Small intestine (tissue), 7 donors: ENCODE results near the gene LAMTOR5. TPM values are rescaled to one million over a fixed set of nuclear protein-coding genes. Genes with fewer than 3 reads are reported as not detected.

Experiments used
- DNase-seq, 2 donors: peaks; one replicate each; pipeline versions ENCODE4 v3.0.0 to v3.0.0-alpha.2; 2013
- FAIRE-seq: peaks from 2 replicates; lab custom pipeline; 2012; peaks lifted over from hg19 to GRCh38; lab: Jason Lieb, UNC
- H3K27ac ChIP-seq, 3 donors: one replicate each; pipeline ENCODE4 v1.5.1; 2013; ENCODE audit warnings: low read length in 2 of 3, mild to moderate bottlenecking in 2 of 3, control low read depth in 1 of 3, inconsistent platforms in 1 of 3, low read depth in 1 of 3, moderate library complexity in 1 of 3
- H3K27me3 ChIP-seq, 3 donors: one replicate each; pipeline ENCODE4 v1.6.1; 2013; ENCODE audit warnings: low read length in 3 of 3, inconsistent platforms in 1 of 3; ENCODE audit not compliant: control insufficient read depth in 3 of 3, insufficient read depth in 3 of 3
- H3K36me3 ChIP-seq, 3 donors: one replicate each; pipeline ENCODE4 v1.6.1; 2013; ENCODE audit warnings: low read length in 3 of 3, inconsistent platforms in 1 of 3, low read depth in 1 of 3, mild to moderate bottlenecking in 1 of 3, moderate library complexity in 1 of 3; ENCODE audit not compliant: control insufficient read depth in 3 of 3, insufficient read depth in 2 of 3
- H3K4me1 ChIP-seq, 3 donors: one replicate each; pipeline ENCODE4 v1.6.1; 2013; ENCODE audit warnings: low read length in 2 of 3, inconsistent platforms in 1 of 3, low read depth in 1 of 3, mild to moderate bottlenecking in 1 of 3, moderate library complexity in 1 of 3; ENCODE audit not compliant: control insufficient read depth in 3 of 3, insufficient read depth in 2 of 3
- H3K4me3 ChIP-seq, 3 donors: one replicate each; pipeline ENCODE4 v1.5.1; 2013; ENCODE audit warnings: low read length in 3 of 3, control low read depth in 1 of 3, inconsistent platforms in 1 of 3, low read depth in 1 of 3, mild to moderate bottlenecking in 1 of 3, moderate library complexity in 1 of 3
- H3K9me3 ChIP-seq, 2 donors: one replicate each; pipeline ENCODE4 v1.6.1; 2013; ENCODE audit warnings: low read depth in 1 of 2, low read length in 1 of 2; ENCODE audit not compliant: control insufficient read depth in 2 of 2, insufficient read depth in 1 of 2
- WGBS, 3 donors: extraction: QIAGEN DNeasy Blood & Tissue Kit; methylation state at CpG; one replicate each; pipeline ENCODE4 v1.1.7; 2013; 5-methylcytosine and 5-hydroxymethylcytosine counted together
- polyA plus RNA-seq, 4 donors: library from polyadenylated mRNA; stranded (reverse) in 3 of 4; unstranded in 1 of 4; fragments of 200-250 nt in 3 of 4; fragments of 120-200 nt in 1 of 4; gene quantifications; one replicate each; pipeline versions ENCODE4 v1.2.1 to v1.2.3, GENCODE V29; 2013
- donor health status: healthy with polysubstance abuse.
- donor health status: control.
- donor health status: control.
- donor health status: Bipolar disorder and iron deficiency.
- donor health status: healthy.

Gene LAMTOR5
- polyA plus RNA-seq, 4 donors = 138 to 345 (median 306) TPM

DNA sequence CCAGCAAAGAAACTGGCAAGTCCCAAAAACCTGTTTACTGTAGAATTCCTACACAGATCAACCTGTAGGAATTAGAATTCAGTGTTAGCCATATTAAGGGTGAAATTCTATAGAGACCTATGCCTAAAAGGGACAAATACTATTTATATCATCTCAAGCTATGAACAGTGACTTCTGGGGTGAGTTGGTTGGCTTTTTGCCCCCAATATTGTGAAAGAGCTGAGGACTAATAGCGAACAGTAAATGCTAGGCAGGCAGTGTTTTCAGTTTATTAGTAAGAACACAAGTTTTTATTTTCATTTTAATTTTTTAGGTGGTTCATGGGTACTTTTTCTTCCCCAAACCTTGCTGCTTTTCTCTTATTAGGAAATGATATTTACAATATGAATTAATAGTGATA lies 32.0 kb downstream of the LAMTOR5 start:
- H3K9me3 ChIP-seq = no peaks in the 10 kb centered on the region
- DNase-seq (no peak), FAIRE-seq (no peak)
- H3K36me3 ChIP-seq = peaks cover 5 to 31% (median 20%) of the 10 kb centered on the region in 3 donors
- no peaks in the 10 kb centered on the region for H3K4me1 ChIP-seq
- no peaks in the 10 kb centered on the region for H3K27me3 ChIP-seq
- H3K4me3 ChIP-seq = no peak overlapping the region
- H3K27ac ChIP-seq = no peak overlapping the region
- 87 to 97% (median 97%) methylated on average over 1 of the region's 1 CpG for WGBS, 3 donors

DNA sequence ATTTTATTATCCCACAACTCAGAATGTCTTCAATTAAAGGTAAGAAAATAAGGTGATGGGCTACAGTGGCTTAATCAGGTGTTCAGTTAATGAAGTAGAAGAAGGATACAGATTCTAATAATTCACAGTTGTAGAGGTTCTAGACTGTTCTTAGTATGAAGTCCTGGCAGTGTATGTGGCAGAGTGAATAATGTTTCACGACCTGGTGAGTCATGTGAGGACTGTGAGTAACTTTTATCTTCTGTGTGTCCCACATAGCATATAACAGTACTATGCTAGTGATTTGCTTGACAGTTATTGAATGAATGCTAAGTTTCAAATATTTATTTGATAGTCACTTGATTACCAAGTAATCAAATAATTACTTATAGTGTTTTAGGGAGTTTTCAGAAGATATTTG lies 36.7 kb downstream of the LAMTOR5 start:
- no peaks in the 10 kb centered on the region for H3K27me3 ChIP-seq
- H3K36me3 ChIP-seq = peaks cover 2 to 33% (median 9%) of the 10 kb centered on the region in 3 donors
- no peaks in the 10 kb centered on the region for H3K4me1 ChIP-seq
- 9 to 29% (median 17%) methylated on average over 1 of the region's 1 CpG for WGBS, 3 donors
- H3K4me3 ChIP-seq = no peak overlapping the region
- no peak overlapping the region for H3K27ac ChIP-seq
- peak in 1 of 2 donors; percentile 33 for DNase-seq
- FAIRE-seq = peak; percentile 33
- H3K9me3 ChIP-seq = no peaks in the 10 kb centered on the region

DNA sequence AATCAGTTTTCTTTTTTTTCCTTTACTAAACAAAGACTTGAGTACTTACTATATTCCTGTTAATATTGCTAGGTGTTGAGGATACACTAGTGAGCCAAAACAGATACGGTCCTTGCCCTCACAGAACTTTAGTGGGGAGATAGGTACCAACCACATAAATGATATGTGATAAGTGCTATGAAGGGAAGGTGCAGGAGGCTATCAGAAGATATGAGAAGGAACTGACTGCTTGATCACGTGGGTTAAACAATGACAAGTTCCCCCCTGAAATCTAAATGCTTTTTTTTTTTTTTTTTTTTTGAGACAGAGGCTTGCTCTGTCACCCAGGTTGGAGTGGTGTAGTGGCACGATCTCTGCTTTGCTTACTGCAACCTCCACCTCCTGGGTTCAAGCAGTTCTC lies 43.3 kb downstream of the LAMTOR5 start:
- Histone ChIP-seq H3K36me3 (peaks cover 2 to 31% (median 2%) of the 10 kb centered on the region in 3 donors), H3K9me3 (no peaks in the 10 kb centered on the region), H3K4me3 (no peak overlapping the region), H3K4me1 (no peaks in the 10 kb centered on the region), H3K27me3 (no peaks in the 10 kb centered on the region), H3K27ac (no peak overlapping the region)
- DNase-seq = no peak
- no peak for FAIRE-seq
- WGBS, 3 donors = 95 to 98% (median 98%) methylated on average over 3 of the region's 3 CpGs

DNA sequence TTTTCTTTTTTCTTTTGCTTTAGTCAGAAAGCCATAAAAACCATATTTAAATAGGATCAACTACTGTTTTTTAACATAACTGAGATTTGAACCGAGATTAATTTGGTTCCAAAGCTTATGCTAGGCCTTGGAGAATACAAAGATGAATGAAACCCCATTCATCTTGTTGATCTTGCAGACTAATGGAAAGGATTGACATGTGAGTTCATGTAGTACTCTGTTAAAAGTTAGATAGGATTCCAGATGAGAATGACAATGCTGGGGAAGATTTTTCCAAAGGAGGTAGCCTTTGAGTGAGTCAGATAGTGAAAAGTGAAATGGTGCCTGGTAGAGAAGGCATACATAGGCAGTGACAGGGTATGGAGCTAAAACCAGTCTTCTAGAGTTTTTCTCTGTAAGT lies 45.6 kb downstream of the LAMTOR5 start:
- H3K27ac ChIP-seq = no peak overlapping the region
- H3K4me3 ChIP-seq = no peak overlapping the region
- FAIRE-seq (no peak), DNase-seq (no peak)
- H3K27me3 ChIP-seq = no peaks in the 10 kb centered on the region
- H3K4me1 ChIP-seq = no peaks in the 10 kb centered on the region
- H3K9me3 ChIP-seq = no peaks in the 10 kb centered on the region
- WGBS, 3 donors = 95 to 96% (median 95%) methylated on average over 1 of the region's 1 CpG
- peaks cover 2 to 30% (median 2%) of the 10 kb centered on the region in 3 donors for H3K36me3 ChIP-seq

DNA sequence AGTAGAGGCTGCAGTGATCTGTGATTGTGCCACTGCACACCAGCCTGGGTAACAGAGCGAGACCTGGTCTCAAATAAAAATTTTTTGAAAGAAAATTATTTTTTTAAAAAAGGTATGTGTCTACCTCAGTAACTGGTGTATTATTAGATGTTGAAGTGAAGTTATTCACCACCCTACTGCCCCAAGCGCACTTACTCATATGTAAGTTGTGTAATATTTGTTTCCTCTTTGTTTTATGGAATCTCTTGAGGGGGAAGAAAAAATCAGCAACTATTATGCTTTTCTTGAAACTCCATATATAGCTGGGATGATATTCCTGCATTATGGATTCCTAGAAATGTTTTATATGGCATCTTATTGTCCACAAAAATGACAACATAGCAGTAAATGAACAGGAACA lies 47.1 kb downstream of the LAMTOR5 start:
- Histone ChIP-seq H3K4me3 (no peak overlapping the region), H3K27me3 (no peaks in the 10 kb centered on the region), H3K36me3 (peaks cover 2 to 25% (median 4%) of the 10 kb centered on the region in 3 donors), H3K4me1 (peaks cover 0 to 2% (median 0%) of the 10 kb centered on the region in 3 donors), H3K9me3 (no peaks in the 10 kb centered on the region), H3K27ac (no peak overlapping the region)
- 97 to 99% (median 98%) methylated on average over 2 of the region's 2 CpGs for WGBS, 3 donors
- FAIRE-seq = no peak
- DNase-seq = no peak

DNA sequence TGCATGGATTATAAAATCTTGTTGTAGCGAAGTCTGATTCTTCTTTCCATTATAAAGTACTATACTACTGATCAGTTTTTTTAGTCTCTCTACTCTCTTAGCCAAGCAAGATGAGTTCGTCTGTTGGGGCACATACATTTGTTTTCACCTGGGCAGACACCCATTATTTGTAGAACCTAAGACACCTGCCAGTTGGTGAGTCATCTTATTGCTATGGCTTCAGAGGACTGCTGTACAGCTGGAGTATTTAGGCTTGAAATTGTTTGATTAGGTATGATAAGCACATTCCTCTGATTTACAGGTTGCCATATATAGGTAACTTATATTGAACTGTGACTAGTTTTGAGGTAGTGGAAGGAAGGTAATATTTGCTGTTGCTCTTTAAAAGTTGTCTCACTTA lies 51.1 kb downstream of the LAMTOR5 start:
- no peak overlapping the region for H3K27ac ChIP-seq
- no peaks in the 10 kb centered on the region for H3K27me3 ChIP-seq
- 49 to 74% (median 56%) methylated on average over 2 of the region's 2 CpGs for WGBS, 3 donors
- H3K4me3 ChIP-seq = no peak overlapping the region
- H3K4me1 ChIP-seq = peaks cover 0 to 2% (median 0%) of the 10 kb centered on the region in 3 donors
- no peak for FAIRE-seq
- H3K36me3 ChIP-seq = peaks cover 0 to 24% (median 1%) of the 10 kb centered on the region in 3 donors
- DNase-seq = peak in 1 of 2 donors; percentile 54
- no peaks in the 10 kb centered on the region for H3K9me3 ChIP-seq

DNA sequence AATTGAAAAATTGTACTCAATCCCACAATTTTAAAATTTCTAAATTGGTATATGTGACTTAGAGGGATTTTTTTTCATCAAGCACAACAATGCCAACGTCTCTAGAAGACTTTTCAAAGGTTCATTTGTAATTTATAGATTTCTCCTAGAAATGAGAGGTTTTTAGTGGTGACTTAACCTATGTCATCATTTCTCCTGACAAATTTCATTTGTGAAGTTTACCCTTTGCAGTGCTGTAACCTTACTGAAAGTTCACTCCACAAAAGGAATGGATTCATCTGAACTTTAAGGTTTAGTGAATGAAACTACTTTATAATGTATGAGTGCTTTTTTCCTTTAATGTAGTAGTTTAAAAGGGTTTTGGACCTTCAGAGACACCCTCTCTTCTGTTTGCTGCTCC lies 52.2 kb downstream of the LAMTOR5 start:
- DNase-seq = no peak
- FAIRE-seq = no peak
- 60 to 71% (median 60%) methylated on average over 1 of the region's 1 CpG for WGBS, 3 donors

More for the DNA sequence above, 52.2 kb downstream of the LAMTOR5 start:
- no peaks in the 10 kb centered on the region for H3K27me3 ChIP-seq
- H3K4me3 ChIP-seq = no peak overlapping the region
- H3K36me3 ChIP-seq = peaks cover 0 to 24% (median 1%) of the 10 kb centered on the region in 3 donors
- no peak overlapping the region for H3K27ac ChIP-seq
- H3K4me1 ChIP-seq = peaks cover 0 to 4% (median 3%) of the 10 kb centered on the region in 3 donors
- no peaks in the 10 kb centered on the region for H3K9me3 ChIP-seq
